GM18526 (cell line): ENCODE measurements around the gene GPR78.

Source experiments
- POLR2A ChIP-seq: IDR thresholded peaks from 3 replicates; pipeline ENCODE4 v1.6.1; 2011; ENCODE audit not compliant: insufficient read length; ENCODE audit errors: extremely low read depth

The GPR78 gene

GRCh38 chr4:8542776-8543525 lies 37.2 kb upstream of the GPR78 start:
- no peak for TF ChIP-seq POLR2A

GRCh38 chr4:8543623-8544022 lies 36.6 kb upstream of the GPR78 start:
- no peak for TF ChIP-seq POLR2A

- no peak for TF ChIP-seq POLR2A
These were observed 35.9 kb upstream of the GPR78 start for GRCh38 chr4:8544282-8544681.

GRCh38 chr4:8544741-8545438 lies 35.3 kb upstream of the GPR78 start:
- TF ChIP-seq POLR2A = no peak

GRCh38 chr4:8545439-8545765 lies 34.8 kb upstream of the GPR78 start:
- no peak for TF ChIP-seq POLR2A

- no peak for TF ChIP-seq POLR2A
These were observed 33.5 kb upstream of the GPR78 start for GRCh38 chr4:8546766-8547107.

GRCh38 chr4:8547108-8547911 lies 32.9 kb upstream of the GPR78 start:
- TF ChIP-seq POLR2A = no peak

GRCh38 chr4:8547912-8548730 lies 32.1 kb upstream of the GPR78 start:
- TF ChIP-seq POLR2A = no peak

GRCh38 chr4:8548731-8549351 lies 31.4 kb upstream of the GPR78 start:
- TF ChIP-seq POLR2A = no peak

- TF ChIP-seq POLR2A = no peak
These were observed 30.8 kb upstream of the GPR78 start for GRCh38 chr4:8549352-8549931.

- TF ChIP-seq POLR2A = no peak
These were observed 29.5 kb upstream of the GPR78 start for GRCh38 chr4:8550691-8551090.

GRCh38 chr4:8552024-8552423 lies 28.2 kb upstream of the GPR78 start:
- TF ChIP-seq POLR2A = no peak

- no peak for TF ChIP-seq POLR2A
These were observed 27.5 kb upstream of the GPR78 start for GRCh38 chr4:8552581-8553205.

- TF ChIP-seq POLR2A = no peak
These were observed 27.0 kb upstream of the GPR78 start for GRCh38 chr4:8553216-8553615.
